Measurements from ENCODE around the gene FYB1. TPM values are rescaled to one million over a fixed set of nuclear protein-coding genes. Genes with fewer than 3 reads are reported as not detected.

Gene FYB1
- total RNA-seq, 1 experiment from 2014 or later: 0.52 TPM

DNA sequence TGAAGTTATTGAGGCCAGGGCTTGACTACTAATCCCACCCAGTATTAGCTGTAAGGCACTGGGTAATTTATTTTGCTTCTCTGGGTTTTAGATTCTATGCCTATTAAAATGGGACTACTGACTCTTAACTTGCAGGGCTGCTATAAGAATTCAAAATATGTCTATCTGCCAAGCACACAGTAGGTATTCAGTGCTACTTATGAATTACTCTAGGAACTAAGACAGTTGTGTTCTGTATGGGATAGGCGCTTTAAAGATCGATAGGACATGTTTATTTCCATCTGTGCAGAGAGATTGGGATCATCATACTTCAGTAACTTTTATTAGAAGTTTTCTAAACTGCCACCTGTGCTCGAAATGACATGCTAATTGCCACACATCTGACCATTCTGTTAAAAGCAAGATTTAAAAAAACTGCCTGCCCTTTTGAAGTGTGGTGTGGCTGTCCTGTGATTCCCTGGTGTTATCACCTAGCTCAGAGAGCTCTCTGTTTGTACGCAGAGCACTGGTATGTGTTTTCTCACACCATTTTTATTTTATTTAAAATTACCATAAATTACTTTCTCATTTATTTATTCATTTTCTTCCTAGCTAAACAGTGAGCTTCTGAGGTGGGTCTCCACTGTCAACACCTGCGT, 58.7 kb downstream of the FYB1 start (continued):
- TF ChIP-seq, protein P1, sequence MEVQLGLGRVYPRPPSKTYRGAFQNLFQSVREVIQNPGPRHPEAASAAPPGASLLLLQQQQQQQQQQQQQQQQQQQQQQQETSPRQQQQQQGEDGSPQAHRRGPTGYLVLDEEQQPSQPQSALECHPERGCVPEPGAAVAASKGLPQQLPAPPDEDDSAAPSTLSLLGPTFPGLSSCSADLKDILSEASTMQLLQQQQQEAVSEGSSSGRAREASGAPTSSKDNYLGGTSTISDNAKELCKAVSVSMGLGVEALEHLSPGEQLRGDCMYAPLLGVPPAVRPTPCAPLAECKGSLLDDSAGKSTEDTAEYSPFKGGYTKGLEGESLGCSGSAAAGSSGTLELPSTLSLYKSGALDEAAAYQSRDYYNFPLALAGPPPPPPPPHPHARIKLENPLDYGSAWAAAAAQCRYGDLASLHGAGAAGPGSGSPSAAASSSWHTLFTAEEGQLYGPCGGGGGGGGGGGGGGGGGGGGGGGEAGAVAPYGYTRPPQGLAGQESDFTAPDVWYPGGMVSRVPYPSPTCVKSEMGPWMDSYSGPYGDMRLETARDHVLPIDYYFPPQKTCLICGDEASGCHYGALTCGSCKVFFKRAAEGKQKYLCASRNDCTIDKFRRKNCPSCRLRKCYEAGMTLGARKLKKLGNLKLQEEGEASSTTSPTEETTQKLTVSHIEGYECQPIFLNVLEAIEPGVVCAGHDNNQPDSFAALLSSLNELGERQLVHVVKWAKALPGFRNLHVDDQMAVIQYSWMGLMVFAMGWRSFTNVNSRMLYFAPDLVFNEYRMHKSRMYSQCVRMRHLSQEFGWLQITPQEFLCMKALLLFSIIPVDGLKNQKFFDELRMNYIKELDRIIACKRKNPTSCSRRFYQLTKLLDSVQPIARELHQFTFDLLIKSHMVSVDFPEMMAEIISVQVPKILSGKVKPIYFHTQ (CRISPR knock-in tag; IDR thresholded peaks at IDR 0.05): no peak
- no peak for TF ChIP-seq MXD4 (CRISPR knock-in tag; IDR thresholded peaks at IDR 0.05; ENCODE audit: borderline replicate concordance)
- no peak for TF ChIP-seq SMAD4 (CRISPR knock-in tag; IDR thresholded peaks at IDR 0.05)
- TF ChIP-seq, protein P2, sequence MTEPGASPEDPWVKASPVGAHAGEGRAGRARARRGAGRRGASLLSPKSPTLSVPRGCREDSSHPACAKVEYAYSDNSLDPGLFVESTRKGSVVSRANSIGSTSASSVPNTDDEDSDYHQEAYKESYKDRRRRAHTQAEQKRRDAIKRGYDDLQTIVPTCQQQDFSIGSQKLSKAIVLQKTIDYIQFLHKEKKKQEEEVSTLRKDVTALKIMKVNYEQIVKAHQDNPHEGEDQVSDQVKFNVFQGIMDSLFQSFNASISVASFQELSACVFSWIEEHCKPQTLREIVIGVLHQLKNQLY (CRISPR knock-in tag; IDR thresholded peaks at IDR 0.05): no peak
- no peak for TF ChIP-seq GABPB1 (CRISPR knock-in tag; IDR thresholded peaks at IDR 0.05)
- TF ChIP-seq ZNF121 (CRISPR knock-in tag; IDR thresholded peaks at IDR 0.05): no peak

DNA sequence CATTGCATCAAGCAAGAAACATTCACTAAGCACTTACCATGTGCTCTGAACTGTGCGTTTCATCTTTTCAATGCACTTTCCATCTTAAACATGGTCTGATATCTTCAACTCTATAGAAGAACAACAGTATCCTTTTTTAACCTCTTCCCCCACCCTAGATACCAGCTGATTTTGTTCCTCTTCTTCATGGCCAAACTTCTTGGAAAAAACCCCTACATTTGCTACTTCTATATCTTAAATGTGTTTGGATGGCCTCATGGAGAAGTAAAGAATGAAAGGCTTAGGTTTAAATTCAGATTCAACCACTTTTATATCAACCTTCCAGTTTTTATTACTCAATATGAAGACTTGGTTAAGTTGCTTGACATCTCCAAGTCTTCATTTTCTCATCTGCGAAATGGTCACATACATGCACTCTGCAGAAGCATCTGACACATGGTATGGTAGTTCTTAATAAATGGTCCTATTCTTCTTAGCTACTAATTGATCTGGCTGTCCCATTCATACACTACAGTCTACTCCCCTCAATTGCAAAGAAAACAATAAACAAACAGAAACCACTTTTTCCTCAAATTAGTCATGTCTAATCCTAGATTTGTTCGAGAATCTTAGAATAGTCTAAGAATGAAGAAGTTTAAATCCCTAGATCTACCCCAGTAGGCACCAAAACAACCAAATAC, 59.4 kb downstream of the FYB1 start:
- Mint-ChIP-seq H3K4me1 (0 out of 2 replicates have a peak, but pooled peaks cover 4% of the 10 kb centered on the region), H3K36me3 (no peaks in the 10 kb centered on the region), H3K4me3 (no peak overlapping the region), H3K27me3 (ENCODE audit: low read depth) (no peaks in the 10 kb centered on the region), H3K9me3 (peaks cover 6% of the 10 kb centered on the region; the same call in 1 of the 2 replicates), H3K27ac (no peak overlapping the region)
- ChIA-PET CTCF (no interaction called here), POLR2A (no interaction called here)
- ATAC-seq (no peak), DNase-seq (ENCODE audit: low spot score) (no peak)
- TF ChIP-seq, protein P3, sequence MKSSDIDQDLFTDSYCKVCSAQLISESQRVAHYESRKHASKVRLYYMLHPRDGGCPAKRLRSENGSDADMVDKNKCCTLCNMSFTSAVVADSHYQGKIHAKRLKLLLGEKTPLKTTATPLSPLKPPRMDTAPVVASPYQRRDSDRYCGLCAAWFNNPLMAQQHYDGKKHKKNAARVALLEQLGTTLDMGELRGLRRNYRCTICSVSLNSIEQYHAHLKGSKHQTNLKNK (CRISPR knock-in tag; IDR thresholded peaks at IDR 0.05): no peak
- TF ChIP-seq, protein P4, sequence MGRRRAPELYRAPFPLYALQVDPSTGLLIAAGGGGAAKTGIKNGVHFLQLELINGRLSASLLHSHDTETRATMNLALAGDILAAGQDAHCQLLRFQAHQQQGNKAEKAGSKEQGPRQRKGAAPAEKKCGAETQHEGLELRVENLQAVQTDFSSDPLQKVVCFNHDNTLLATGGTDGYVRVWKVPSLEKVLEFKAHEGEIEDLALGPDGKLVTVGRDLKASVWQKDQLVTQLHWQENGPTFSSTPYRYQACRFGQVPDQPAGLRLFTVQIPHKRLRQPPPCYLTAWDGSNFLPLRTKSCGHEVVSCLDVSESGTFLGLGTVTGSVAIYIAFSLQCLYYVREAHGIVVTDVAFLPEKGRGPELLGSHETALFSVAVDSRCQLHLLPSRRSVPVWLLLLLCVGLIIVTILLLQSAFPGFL (CRISPR knock-in tag; IDR thresholded peaks at IDR 0.05; ENCODE audit: borderline replicate concordance): no peak
- TF ChIP-seq, protein P5, sequence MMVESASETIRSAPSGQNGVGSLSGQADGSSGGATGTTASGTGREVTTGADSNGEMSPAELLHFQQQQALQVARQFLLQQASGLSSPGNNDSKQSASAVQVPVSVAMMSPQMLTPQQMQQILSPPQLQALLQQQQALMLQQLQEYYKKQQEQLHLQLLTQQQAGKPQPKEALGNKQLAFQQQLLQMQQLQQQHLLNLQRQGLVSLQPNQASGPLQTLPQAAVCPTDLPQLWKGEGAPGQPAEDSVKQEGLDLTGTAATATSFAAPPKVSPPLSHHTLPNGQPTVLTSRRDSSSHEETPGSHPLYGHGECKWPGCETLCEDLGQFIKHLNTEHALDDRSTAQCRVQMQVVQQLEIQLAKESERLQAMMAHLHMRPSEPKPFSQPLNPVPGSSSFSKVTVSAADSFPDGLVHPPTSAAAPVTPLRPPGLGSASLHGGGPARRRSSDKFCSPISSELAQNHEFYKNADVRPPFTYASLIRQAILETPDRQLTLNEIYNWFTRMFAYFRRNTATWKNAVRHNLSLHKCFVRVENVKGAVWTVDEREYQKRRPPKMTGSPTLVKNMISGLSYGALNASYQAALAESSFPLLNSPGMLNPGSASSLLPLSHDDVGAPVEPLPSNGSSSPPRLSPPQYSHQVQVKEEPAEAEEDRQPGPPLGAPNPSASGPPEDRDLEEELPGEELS (CRISPR knock-in tag; IDR thresholded peaks at IDR 0.05): no peak
- TF ChIP-seq GABPB1 (CRISPR knock-in tag; IDR thresholded peaks at IDR 0.05) (no peak), TCF7 (CRISPR knock-in tag; IDR thresholded peaks at IDR 0.05; ENCODE audit: low read depth) (no peak)
- TF ChIP-seq, protein P6, sequence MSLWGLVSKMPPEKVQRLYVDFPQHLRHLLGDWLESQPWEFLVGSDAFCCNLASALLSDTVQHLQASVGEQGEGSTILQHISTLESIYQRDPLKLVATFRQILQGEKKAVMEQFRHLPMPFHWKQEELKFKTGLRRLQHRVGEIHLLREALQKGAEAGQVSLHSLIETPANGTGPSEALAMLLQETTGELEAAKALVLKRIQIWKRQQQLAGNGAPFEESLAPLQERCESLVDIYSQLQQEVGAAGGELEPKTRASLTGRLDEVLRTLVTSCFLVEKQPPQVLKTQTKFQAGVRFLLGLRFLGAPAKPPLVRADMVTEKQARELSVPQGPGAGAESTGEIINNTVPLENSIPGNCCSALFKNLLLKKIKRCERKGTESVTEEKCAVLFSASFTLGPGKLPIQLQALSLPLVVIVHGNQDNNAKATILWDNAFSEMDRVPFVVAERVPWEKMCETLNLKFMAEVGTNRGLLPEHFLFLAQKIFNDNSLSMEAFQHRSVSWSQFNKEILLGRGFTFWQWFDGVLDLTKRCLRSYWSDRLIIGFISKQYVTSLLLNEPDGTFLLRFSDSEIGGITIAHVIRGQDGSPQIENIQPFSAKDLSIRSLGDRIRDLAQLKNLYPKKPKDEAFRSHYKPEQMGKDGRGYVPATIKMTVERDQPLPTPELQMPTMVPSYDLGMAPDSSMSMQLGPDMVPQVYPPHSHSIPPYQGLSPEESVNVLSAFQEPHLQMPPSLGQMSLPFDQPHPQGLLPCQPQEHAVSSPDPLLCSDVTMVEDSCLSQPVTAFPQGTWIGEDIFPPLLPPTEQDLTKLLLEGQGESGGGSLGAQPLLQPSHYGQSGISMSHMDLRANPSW (CRISPR knock-in tag; conservative IDR thresholded peaks at IDR 0.05; ENCODE audit: low read depth): no peak

All from WTC11 (cell line).